HG03354 (cell line): ENCODE results near the gene FLNC.

Source experiments
- ATAC-seq: cut with Tn5 transposase; IDR thresholded peaks from one replicate; pipeline ENCODE4 v1.9.1; 2021; ENCODE audit warnings: mild to moderate bottlenecking; ENCODE audit not compliant: unreplicated experiment, poor library complexity, severe bottlenecking

FLNC gene

DNA sequence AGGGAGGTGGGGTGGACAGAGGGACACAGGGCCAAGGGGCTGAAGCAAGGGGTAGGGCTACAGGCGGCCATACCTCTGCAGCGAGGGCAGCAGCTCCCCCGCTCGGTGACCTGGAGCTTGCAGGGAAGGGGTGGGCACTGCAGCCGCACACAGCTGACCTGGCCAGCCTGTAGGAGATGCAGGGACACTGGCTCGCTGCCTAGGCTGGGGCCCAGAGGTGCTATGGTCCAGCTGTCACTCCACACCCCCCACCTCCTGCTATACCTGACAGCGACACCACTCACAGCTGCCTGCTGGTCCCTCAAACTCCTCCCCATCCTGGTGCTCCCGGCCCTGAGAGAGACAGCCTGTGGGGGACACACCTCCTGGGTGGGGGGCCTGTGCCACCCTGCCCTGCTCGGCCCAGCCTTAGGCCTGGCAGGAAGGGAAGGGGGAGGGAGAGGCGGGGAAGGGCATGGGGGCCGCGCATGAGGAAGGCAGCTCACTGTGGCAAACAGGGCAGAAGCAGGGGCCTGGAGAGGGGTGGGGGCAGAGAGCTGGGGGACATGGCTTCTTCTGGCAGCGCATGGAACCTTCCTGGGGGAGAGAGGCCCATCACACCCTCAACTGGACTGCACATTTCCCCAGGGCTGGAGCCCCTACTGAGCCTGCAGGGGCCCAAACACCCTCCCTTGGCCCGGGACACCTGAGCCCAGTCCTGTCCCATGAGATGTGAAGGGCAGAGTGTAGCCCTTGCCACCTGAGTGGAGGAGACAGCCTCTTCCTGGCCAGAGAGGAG is 56.4 kb downstream of the FLNC start:
- ATAC-seq = no peak

GRCh38 chr7:128887169-128888038 is 57.2 kb downstream of the FLNC start:
- ATAC-seq = no peak

DNA sequence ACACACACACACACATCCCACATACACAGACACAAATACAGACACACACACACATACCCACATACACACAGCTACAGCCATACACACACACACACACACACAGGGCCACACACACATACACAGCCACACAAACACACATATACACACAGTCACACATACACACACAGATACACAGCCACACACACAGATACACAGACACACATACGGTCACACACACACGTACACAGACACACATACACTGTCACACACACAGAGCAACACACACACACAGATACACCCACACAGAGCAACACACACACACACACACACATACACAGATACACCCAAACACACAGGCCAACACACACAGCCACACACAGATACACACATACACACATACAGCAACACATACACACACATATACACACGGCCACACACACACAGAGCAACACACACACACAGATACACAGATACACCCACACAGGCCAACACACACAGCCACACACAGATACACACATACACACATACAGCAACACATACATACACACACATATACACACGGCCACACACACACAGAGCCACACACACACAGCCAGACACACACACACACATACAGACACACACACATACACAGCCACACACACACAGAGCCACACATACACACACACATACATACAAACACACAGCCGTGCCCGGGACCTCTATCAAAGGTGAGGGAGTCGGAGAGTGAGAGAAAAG is 58.0 kb downstream of the FLNC start:
- no peak for ATAC-seq

DNA sequence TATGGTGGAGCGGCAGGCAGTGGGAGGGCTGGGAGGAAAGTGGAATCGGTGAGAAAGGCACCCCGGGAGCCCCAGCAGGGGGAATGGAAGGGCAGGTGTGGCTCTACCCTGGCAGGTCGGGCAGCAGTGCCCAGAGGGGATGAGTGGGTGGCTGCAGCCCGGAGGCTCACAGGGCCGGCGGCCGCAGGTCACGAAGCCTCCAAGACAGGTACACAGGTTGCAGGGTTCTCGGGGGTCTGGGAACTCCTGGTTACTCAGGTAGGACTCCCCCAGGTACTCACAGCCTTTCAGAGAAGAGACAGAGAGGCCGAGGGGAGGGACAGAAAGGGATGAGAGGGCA is 58.5 kb downstream of the FLNC start:
- no peak for ATAC-seq

DNA sequence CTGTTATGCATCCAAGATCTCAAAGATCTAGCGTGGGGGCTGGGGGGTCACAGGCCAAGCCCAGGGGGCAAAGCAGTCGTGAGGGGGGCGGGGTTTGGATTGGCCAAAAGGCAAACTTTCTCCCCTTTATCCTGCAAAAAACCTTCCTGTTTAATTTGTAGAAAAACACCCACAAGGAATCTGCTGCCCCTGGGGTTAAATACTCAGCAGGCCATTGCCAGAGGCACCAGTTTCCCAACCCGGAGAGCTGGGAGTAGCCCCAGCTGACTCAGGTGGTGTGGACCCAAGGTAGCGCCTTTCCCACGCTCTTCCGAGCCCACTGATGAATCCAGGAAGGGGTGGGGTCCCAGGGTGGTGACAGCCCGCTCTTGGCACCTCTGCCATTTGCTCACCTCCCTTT is 58.9 kb downstream of the FLNC start:
- ATAC-seq = no peak

- no peak for ATAC-seq
These were observed 60.3 kb downstream of the FLNC start for GRCh38 chr7:128890306-128891109.

DNA sequence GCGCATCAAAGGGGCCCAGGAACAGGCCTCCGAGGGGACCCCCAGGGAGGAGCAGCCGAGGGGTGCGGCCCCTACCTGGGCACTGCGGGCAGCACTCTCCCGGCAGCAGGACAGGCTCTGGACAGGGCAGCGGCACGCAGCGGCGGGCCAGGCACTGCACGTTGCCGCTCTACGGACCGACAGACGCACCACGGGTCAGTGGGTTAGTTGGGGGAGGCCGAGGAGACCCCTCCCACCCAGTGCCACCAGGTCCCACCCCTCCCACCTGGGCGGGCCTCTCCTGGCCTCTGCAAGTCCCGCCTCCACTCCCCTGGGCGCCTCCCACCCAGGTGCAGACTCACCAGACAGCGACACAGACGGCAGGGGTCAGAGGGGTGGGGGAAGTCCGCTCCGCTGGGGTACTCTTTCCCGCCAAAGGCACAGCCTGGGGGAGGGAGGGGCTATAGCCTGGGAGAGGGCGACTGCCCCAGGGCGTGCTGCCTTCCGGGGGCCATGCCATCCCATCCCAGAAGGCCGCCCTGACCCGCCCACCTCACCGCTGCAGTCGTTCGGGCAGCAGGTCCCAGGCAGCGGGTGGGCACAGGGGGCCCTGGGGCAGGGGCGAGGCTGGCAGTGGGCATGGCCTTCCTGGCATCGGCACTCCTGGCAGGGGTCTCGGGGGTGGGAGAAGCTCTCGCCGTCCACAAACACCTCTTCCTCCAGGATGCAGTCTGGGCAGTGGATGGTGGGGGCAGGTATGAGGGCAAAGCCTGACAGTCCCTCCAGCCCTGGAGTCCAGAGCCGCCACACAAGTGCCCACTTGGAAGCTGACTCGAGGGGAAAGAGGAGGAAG is 61.1 kb downstream of the FLNC start:
- ATAC-seq = no peak

- no peak for ATAC-seq
These were observed 61.7 kb downstream of the FLNC start for GRCh38 chr7:128891942-128892269.

GRCh38 chr7:128892521-128893250 is 62.5 kb downstream of the FLNC start:
- no peak for ATAC-seq

- no peak for ATAC-seq
These were observed 63.3 kb downstream of the FLNC start for GRCh38 chr7:128893251-128894100.

DNA sequence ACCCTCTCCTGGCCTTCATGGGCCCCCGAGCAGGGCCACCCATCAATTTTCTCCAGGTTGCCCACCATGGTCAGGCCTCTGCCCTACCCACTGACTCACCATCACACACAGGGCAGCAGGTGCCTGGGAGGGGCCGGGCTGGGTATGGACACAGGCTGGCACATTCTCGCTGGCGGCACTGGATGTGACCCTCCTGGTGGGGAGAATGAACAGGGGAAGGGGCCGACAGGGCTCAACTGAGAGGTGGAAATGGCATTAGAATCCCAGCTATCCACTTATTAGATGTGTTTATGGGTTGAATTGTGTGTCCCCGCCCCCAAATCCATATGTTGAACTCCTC is 63.9 kb downstream of the FLNC start:
- no peak for ATAC-seq

GRCh38 chr7:128895320-128895719 is 65.1 kb downstream of the FLNC start:
- ATAC-seq = no peak

GRCh38 chr7:128899392-128899791 is 69.2 kb downstream of the FLNC start:
- ATAC-seq = no peak

DNA sequence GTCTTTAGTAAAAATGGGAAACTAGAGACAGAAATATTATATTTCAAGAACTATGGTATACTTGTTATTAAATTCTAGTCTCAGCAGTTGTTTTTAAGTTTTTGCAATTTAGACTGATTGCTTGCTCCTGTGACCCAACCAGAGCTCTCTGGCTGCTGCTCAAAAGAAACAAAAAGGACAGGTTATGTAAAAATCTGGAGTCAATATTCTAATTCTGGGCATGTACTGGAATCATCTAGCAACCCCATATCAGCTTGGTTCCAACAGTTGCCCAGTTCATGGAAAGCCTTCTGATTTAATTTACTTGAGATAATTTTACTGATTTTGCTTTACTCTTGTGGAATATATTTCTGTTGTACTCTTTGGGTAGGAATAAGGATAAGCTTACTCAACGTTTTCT is 70.0 kb downstream of the FLNC start:
- ATAC-seq = no peak

- ATAC-seq = no peak
These were observed 72.8 kb downstream of the FLNC start for GRCh38 chr7:128902761-128903585.

- no peak for ATAC-seq
These were observed 73.6 kb downstream of the FLNC start for GRCh38 chr7:128903621-128904361.
